ENCODE results near the gene NLRX1.

The NLRX1 gene

GRCh38 chr11:119148720-119149017 is 19.9 kb upstream of the NLRX1 start:
- Histone ChIP-seq H3K27me3 (ENCODE audit: control insufficient read depth, low read length) (peaks cover 75% of the 10 kb centered on the region), H4K20me1 (ENCODE audit: control insufficient read depth, insufficient read depth, low read depth, low read length) (no peaks in the 10 kb centered on the region), H3K27ac (ENCODE audit: low read depth, low read length) (no peak overlapping the region)

GRCh38 chr11:119149018-119149785 is 19.3 kb upstream of the NLRX1 start, which contains the start of gene ABCG4:
TSS of gene ABCG4 (plus strand) at chr11:119149052. CDS start at chr11:119149966, 914 bp downstream.
- peak; percentile 83; the same call in 1 of the 2 replicates for TF ChIP-seq EZH2phosphoT487 (IDR thresholded peaks at IDR 0.05; ENCODE audit: borderline replicate concordance, low read length)
- TF ChIP-seq CTCF (IDR thresholded peaks at IDR 0.05; ENCODE audit: low read depth, low read length, poor library complexity, severe bottlenecking), result no peak
- Histone ChIP-seq H3K4me3 (ENCODE audit: low read length) (peak within 1 kb of the TSS; percentile 72), H3K9me3 (ENCODE audit: control insufficient read depth, insufficient read depth, low read length) (no peaks in the 10 kb centered on the region), H3K4me2 (ENCODE audit: low read length) (peak within 1 kb of the TSS; percentile 93), H3F3A (ENCODE audit: control insufficient read depth, insufficient read depth) (no peaks in the 10 kb centered on the region), H3K36me3 (ENCODE audit: control insufficient read depth, low read length) (no peaks in the 10 kb centered on the region), H4K20me1 (ENCODE audit: control insufficient read depth, insufficient read depth, low read depth, low read length) (no peaks in the 10 kb centered on the region), H3K9me2 (replicated peaks; ENCODE audit: control insufficient read depth, low read length) (no peaks in the 10 kb centered on the region), H3K27me3 (ENCODE audit: control insufficient read depth, low read length) (peaks cover 79% of the 10 kb centered on the region), H3K79me2 (ENCODE audit: control insufficient read depth, low read length) (no peaks in the 10 kb centered on the region), H3K27ac (ENCODE audit: low read depth, low read length) (no peak within 1 kb of the TSS), H3K4me1 (ENCODE audit: control insufficient read depth, low read length) (peaks cover 13% of the 10 kb centered on the region)

More at GRCh38 chr11:119148720-119149017, 19.9 kb upstream of the NLRX1 start:
- Histone ChIP-seq H3K36me3 (ENCODE audit: control insufficient read depth, low read length) (no peaks in the 10 kb centered on the region), H3K4me2 (ENCODE audit: low read length) (peak overlapping the region; percentile 93), H3K9me3 (ENCODE audit: control insufficient read depth, insufficient read depth, low read length) (no peaks in the 10 kb centered on the region), H3K9me2 (replicated peaks; ENCODE audit: control insufficient read depth, low read length) (no peaks in the 10 kb centered on the region), H3F3A (ENCODE audit: control insufficient read depth, insufficient read depth) (no peaks in the 10 kb centered on the region), H3K4me1 (ENCODE audit: control insufficient read depth, low read length) (peaks cover 13% of the 10 kb centered on the region), H3K4me3 (ENCODE audit: low read length) (peak overlapping the region; percentile 72), H3K79me2 (ENCODE audit: control insufficient read depth, low read length) (no peaks in the 10 kb centered on the region)
- no peak for TF ChIP-seq EZH2phosphoT487 (IDR thresholded peaks at IDR 0.05; ENCODE audit: borderline replicate concordance, low read length)

GRCh38 chr11:119149786-119150275 is 18.7 kb upstream of the NLRX1 start:
- Histone ChIP-seq H3K79me2 (ENCODE audit: control insufficient read depth, low read length) (no peaks in the 10 kb centered on the region), H3K9me2 (replicated peaks; ENCODE audit: control insufficient read depth, low read length) (no peaks in the 10 kb centered on the region), H3K4me2 (ENCODE audit: low read length) (peak overlapping the region; percentile 93), H3K4me3 (ENCODE audit: low read length) (peak overlapping the region; percentile 72), H3K27me3 (ENCODE audit: control insufficient read depth, low read length) (peaks cover 85% of the 10 kb centered on the region), H3F3A (ENCODE audit: control insufficient read depth, insufficient read depth) (no peaks in the 10 kb centered on the region), H3K4me1 (ENCODE audit: control insufficient read depth, low read length) (peaks cover 13% of the 10 kb centered on the region), H3K27ac (ENCODE audit: low read depth, low read length) (no peak overlapping the region), H3K36me3 (ENCODE audit: control insufficient read depth, low read length) (no peaks in the 10 kb centered on the region), H3K9me3 (ENCODE audit: control insufficient read depth, insufficient read depth, low read length) (no peaks in the 10 kb centered on the region), H4K20me1 (ENCODE audit: control insufficient read depth, insufficient read depth, low read depth, low read length) (no peaks in the 10 kb centered on the region)
- no peak for TF ChIP-seq CTCF (IDR thresholded peaks at IDR 0.05; ENCODE audit: low read depth, low read length, poor library complexity, severe bottlenecking)
- TF ChIP-seq EZH2phosphoT487 (IDR thresholded peaks at IDR 0.05; ENCODE audit: borderline replicate concordance, low read length), result no peak

- Histone ChIP-seq H3K4me2 (ENCODE audit: low read length) (no peak overlapping the region), H3K36me3 (ENCODE audit: control insufficient read depth, low read length) (no peaks in the 10 kb centered on the region), H3K27ac (ENCODE audit: low read depth, low read length) (no peak overlapping the region), H3K9me3 (ENCODE audit: control insufficient read depth, insufficient read depth, low read length) (no peaks in the 10 kb centered on the region), H3F3A (ENCODE audit: control insufficient read depth, insufficient read depth) (no peaks in the 10 kb centered on the region), H3K27me3 (ENCODE audit: control insufficient read depth, low read length) (peaks cover 94% of the 10 kb centered on the region), H3K4me3 (ENCODE audit: low read length) (no peak overlapping the region), H3K4me1 (ENCODE audit: control insufficient read depth, low read length) (peaks cover 13% of the 10 kb centered on the region), H3K9me2 (replicated peaks; ENCODE audit: control insufficient read depth, low read length) (no peaks in the 10 kb centered on the region), H3K79me2 (ENCODE audit: control insufficient read depth, low read length) (no peaks in the 10 kb centered on the region), H4K20me1 (ENCODE audit: control insufficient read depth, insufficient read depth, low read depth, low read length) (no peaks in the 10 kb centered on the region)
- TF ChIP-seq CTCF (IDR thresholded peaks at IDR 0.05; ENCODE audit: low read depth, low read length, poor library complexity, severe bottlenecking) (no peak), EZH2phosphoT487 (IDR thresholded peaks at IDR 0.05; ENCODE audit: borderline replicate concordance, low read length) (no peak)
These were observed 16.5 kb upstream of the NLRX1 start for GRCh38 chr11:119152043-119152442.

Measured in DOHH2 (cell line).